ENCODE results near the gene KAT8. TPM values are rescaled to one million over a fixed set of nuclear protein-coding genes. Genes with fewer than 3 reads are reported as not detected.
A peak's percentile ranks its signal among the peaks of the same experiment; 100 is the strongest.

The KAT8 gene
- total and polyA plus RNA-seq, 9 of the 15 experiments (the other 6 are each of a cell fraction or from before 2014, with no cell fraction given), result 10.0 to 98.5 (median 76.4) TPM

DNA sequence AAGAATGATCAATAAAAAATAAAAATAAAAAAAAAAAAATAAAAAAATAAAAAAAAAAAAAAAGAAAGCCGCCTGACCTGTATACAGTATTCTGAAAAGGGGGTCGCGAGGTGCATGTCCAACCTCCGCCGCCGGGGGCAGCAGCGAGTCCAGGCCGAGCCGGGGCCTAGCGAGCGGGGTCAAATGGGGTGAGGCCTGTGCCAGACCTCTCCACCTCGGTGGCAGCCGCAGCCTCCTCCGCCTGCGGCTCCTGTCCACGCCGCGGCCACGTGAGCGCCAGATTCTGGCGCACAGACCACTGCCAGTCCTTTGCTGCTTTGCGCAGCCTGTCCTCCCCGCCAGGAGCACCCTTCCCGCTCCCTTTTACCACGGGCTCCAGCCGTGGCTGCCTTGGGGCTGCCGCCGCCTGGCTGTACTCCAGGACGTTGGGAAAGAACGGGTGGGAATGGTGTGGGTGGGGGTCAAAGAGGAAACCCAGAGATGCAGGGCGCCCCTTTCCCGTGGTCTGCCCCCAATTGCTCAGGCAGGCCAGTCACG, 11.7 kb upstream of the KAT8 start (continued):
- TF ChIP-seq FOXK2 (conservative IDR thresholded peaks at IDR 0.05 in 1 of 2, IDR thresholded peaks at IDR 0.05 in 1 of 2; ENCODE audit: low read depth in 2 of 2) (peak; percentile 46 to 60; a peak in 3 of 4 replicates), STAT5B (CRISPR knock-in tag; IDR thresholded peaks at IDR 0.05) (no peak), POLR2H (tag; IDR thresholded peaks at IDR 0.05; ENCODE audit: low read depth) (no peak), TAF7 (tag; IDR thresholded peaks at IDR 0.05) (0 out of 2 replicates have a peak, but pooled peaks have one; percentile 50), HMG20A (CRISPR knock-in tag; conservative IDR thresholded peaks at IDR 0.05) (no peak), HDAC3 (IDR thresholded peaks at IDR 0.05; ENCODE audit: borderline replicate concordance, partially characterized antibody) (peak; percentile 76), TAF1 (IDR thresholded peaks at IDR 0.05; ENCODE audit: control insufficient read depth, extremely low read depth, insufficient read depth, low read length, severe bottlenecking) (peak; percentile 37), ZNF699 (CRISPR knock-in tag; IDR thresholded peaks at IDR 0.05; ENCODE audit: insufficient replicate concordance) (no peak), RBFOX2 (IDR thresholded peaks at IDR 0.05; ENCODE audit: low read depth, low read length) (peak; percentile 78), SMAD3 (CRISPR knock-in tag; conservative IDR thresholded peaks at IDR 0.05) (no peak), SUPT5H (IDR thresholded peaks at IDR 0.05) (peak; percentile 55; the same call in 1 of the 2 replicates), GTF2F1 (IDR thresholded peaks at IDR 0.05; ENCODE audit: low read depth, low read length) (no peak), ELF2 (CRISPR knock-in tag; IDR thresholded peaks at IDR 0.05) (no peak), BHLHE40 (IDR thresholded peaks at IDR 0.05; ENCODE audit: low read length) (peak; percentile 95), SRSF9 (IDR thresholded peaks at IDR 0.05; ENCODE audit: borderline replicate concordance, low read depth, low read length) (no peak), ZNF436 (CRISPR knock-in tag; IDR thresholded peaks at IDR 0.05) (no peak), ZEB2 (IDR thresholded peaks at IDR 0.05) (peak; percentile 10; the same call in 1 of the 2 replicates)
- TF ChIP-seq, protein P1, sequence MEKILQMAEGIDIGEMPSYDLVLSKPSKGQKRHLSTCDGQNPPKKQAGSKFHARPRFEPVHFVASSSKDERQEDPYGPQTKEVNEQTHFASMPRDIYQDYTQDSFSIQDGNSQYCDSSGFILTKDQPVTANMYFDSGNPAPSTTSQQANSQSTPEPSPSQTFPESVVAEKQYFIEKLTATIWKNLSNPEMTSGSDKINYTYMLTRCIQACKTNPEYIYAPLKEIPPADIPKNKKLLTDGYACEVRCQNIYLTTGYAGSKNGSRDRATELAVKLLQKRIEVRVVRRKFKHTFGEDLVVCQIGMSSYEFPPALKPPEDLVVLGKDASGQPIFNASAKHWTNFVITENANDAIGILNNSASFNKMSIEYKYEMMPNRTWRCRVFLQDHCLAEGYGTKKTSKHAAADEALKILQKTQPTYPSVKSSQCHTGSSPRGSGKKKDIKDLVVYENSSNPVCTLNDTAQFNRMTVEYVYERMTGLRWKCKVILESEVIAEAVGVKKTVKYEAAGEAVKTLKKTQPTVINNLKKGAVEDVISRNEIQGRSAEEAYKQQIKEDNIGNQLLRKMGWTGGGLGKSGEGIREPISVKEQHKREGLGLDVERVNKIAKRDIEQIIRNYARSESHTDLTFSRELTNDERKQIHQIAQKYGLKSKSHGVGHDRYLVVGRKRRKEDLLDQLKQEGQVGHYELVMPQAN (IDR thresholded peaks at IDR 0.05; ENCODE audit: borderline replicate concordance), result no peak; the same call in 1 of the 2 replicates
- TF ChIP-seq, protein P2, sequence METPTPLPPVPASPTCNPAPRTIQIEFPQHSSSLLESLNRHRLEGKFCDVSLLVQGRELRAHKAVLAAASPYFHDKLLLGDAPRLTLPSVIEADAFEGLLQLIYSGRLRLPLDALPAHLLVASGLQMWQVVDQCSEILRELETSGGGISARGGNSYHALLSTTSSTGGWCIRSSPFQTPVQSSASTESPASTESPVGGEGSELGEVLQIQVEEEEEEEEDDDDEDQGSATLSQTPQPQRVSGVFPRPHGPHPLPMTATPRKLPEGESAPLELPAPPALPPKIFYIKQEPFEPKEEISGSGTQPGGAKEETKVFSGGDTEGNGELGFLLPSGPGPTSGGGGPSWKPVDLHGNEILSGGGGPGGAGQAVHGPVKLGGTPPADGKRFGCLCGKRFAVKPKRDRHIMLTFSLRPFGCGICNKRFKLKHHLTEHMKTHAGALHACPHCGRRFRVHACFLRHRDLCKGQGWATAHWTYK (CRISPR knock-in tag; IDR thresholded peaks at IDR 0.05), result peak; percentile 94
- TF ChIP-seq, protein P3, sequence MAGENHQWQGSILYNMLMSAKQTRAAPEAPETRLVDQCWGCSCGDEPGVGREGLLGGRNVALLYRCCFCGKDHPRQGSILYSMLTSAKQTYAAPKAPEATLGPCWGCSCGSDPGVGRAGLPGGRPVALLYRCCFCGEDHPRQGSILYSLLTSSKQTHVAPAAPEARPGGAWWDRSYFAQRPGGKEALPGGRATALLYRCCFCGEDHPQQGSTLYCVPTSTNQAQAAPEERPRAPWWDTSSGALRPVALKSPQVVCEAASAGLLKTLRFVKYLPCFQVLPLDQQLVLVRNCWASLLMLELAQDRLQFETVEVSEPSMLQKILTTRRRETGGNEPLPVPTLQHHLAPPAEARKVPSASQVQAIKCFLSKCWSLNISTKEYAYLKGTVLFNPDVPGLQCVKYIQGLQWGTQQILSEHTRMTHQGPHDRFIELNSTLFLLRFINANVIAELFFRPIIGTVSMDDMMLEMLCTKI (IDR thresholded peaks at IDR 0.05; ENCODE audit: partially characterized antibody), result no peak
- TF ChIP-seq, protein P4, sequence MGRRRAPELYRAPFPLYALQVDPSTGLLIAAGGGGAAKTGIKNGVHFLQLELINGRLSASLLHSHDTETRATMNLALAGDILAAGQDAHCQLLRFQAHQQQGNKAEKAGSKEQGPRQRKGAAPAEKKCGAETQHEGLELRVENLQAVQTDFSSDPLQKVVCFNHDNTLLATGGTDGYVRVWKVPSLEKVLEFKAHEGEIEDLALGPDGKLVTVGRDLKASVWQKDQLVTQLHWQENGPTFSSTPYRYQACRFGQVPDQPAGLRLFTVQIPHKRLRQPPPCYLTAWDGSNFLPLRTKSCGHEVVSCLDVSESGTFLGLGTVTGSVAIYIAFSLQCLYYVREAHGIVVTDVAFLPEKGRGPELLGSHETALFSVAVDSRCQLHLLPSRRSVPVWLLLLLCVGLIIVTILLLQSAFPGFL (CRISPR knock-in tag; IDR thresholded peaks at IDR 0.05), result no peak
- TF ChIP-seq, protein P5, sequence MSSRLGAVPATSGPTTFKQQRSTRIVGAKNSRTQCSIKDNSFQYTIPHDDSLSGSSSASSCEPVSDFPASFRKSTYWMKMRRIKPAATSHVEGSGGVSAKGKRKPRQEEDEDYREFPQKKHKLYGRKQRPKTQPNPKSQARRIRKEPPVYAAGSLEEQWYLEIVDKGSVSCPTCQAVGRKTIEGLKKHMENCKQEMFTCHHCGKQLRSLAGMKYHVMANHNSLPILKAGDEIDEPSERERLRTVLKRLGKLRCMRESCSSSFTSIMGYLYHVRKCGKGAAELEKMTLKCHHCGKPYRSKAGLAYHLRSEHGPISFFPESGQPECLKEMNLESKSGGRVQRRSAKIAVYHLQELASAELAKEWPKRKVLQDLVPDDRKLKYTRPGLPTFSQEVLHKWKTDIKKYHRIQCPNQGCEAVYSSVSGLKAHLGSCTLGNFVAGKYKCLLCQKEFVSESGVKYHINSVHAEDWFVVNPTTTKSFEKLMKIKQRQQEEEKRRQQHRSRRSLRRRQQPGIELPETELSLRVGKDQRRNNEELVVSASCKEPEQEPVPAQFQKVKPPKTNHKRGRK (tag; IDR thresholded peaks at IDR 0.05), result no peak
